HepG2 (cell line): ENCODE measurements around the gene FBXL13. TPM values are rescaled to one million over a fixed set of nuclear protein-coding genes. Genes with fewer than 3 reads are reported as not detected.
A peak's percentile ranks its signal among the peaks of the same experiment; 100 is the strongest.

ENCODE experiments used
- IRF2 ChIP-seq: IDR thresholded peaks from 2 replicates; pipeline ENCODE4 v1.6.1; 2018; ENCODE audit warnings: missing genetic modification reagents, missing compliant biosample characterization
- MBNL3 ChIP-seq: fragments of 250-450 bp; sonication (Bioruptor Pico); conservative IDR thresholded peaks from 2 replicates; pipeline ENCODE4 v1.8.0; 2022; ENCODE audit warnings: mild to moderate bottlenecking, inconsistent platforms
- NFE2 ChIP-seq: sonication (generic); formaldehyde crosslinking; IDR thresholded peaks from 2 replicates; pipeline ENCODE4 v1.4.0; 2020; ENCODE audit warnings: missing genetic modification reagents
- RERE ChIP-seq: IDR thresholded peaks from 2 replicates; pipeline ENCODE4 v1.6.1; 2016; ENCODE audit warnings: low read depth, missing genetic modification reagents, missing compliant biosample characterization
- RFXANK ChIP-seq: IDR thresholded peaks from 2 replicates; pipeline ENCODE4 v1.6.1; 2016
- SETDB1 ChIP-seq: sonication (generic); formaldehyde crosslinking; IDR thresholded peaks from 2 replicates; pipeline ENCODE4 v1.5.1; 2020; ENCODE audit warnings: missing genetic modification reagents, mild to moderate bottlenecking, borderline replicate concordance
- SIN3A ChIP-seq: IDR thresholded peaks from 2 replicates; pipeline ENCODE4 v1.6.1; 2011; ENCODE audit warnings: low read depth, mild to moderate bottlenecking, control low read depth, low read length, borderline replicate concordance
- SMARCE1 ChIP-seq: fragments of 450-650 bp; IDR thresholded peaks from 2 replicates; pipeline ENCODE4 v1.6.1; 2017; ENCODE audit warnings: borderline replicate concordance
- TIGD3 ChIP-seq: sonication (generic); formaldehyde crosslinking; IDR thresholded peaks from 2 replicates; pipeline ENCODE4 v1.5.1; 2020; ENCODE audit warnings: mild to moderate bottlenecking, missing genetic modification reagents, borderline replicate concordance
- USF2 ChIP-seq, 2 experiments: sonication (generic) in 1 of 2; formaldehyde crosslinking in 1 of 2; IDR thresholded peaks; 2 replicates each; pipeline versions ENCODE4 v1.5.1 to v1.6.1; 2011 to 2020; ENCODE audit warnings: borderline replicate concordance in 1 of 2, low read depth in 1 of 2, low read length in 1 of 2, mild to moderate bottlenecking in 1 of 2, missing genetic modification reagents in 1 of 2, moderate library complexity in 1 of 2
- ZFP62 ChIP-seq: sonication (generic); formaldehyde crosslinking; IDR thresholded peaks from 2 replicates; pipeline ENCODE4 v1.4.0; 2020; ENCODE audit warnings: missing genetic modification reagents
- ZNF235 ChIP-seq: sonication (generic); formaldehyde crosslinking; IDR thresholded peaks from 2 replicates; pipeline ENCODE4 v1.8.1; 2023; ENCODE audit warnings: mild to moderate bottlenecking, missing genetic modification reagents, borderline replicate concordance
- ZNF362 ChIP-seq: sonication (generic); formaldehyde crosslinking; IDR thresholded peaks from 2 replicates; pipeline ENCODE4 v1.4.0; 2020; ENCODE audit warnings: missing genetic modification reagents, mild to moderate bottlenecking, borderline replicate concordance
- ZNF710 ChIP-seq: sonication (generic); formaldehyde crosslinking; IDR thresholded peaks from 2 replicates; pipeline ENCODE4 v1.5.0; 2020; ENCODE audit warnings: mild to moderate bottlenecking, missing genetic modification reagents, borderline replicate concordance
- ZNF761 ChIP-seq: sonication (generic); formaldehyde crosslinking; conservative IDR thresholded peaks from 2 replicates; pipeline ENCODE4 v1.4.0; 2020; ENCODE audit warnings: mild to moderate bottlenecking, missing genetic modification reagents
- ZSCAN31 ChIP-seq: sonication (generic); formaldehyde crosslinking; IDR thresholded peaks from 2 replicates; pipeline ENCODE4 v1.5.0; 2020; ENCODE audit warnings: low read depth, mild to moderate bottlenecking, missing genetic modification reagents
- polyA plus RNA-seq, 8 experiments: library from polyadenylated mRNA; depleted of rRNA in 3 of 8; stranded (reverse) in 7 of 8; unstranded in 1 of 8; fragments of >200 nt; fragmentation: Illumina TruSeq in 4 of 8; extraction: Trizol in 4 of 8; gene quantifications; 2 replicates each; pipeline versions ENCODE4 v1.2.1 to v1.2.3, GENCODE V29; 2011 to 2016; ENCODE audit warnings: low read depth in 4 of 8, missing spikeins in 1 of 8, mixed read lengths in 1 of 8; ENCODE audit not compliant: insufficient read depth in 1 of 8
- total RNA-seq, 5 experiments: library from RNA; depleted of rRNA; stranded (reverse); fragments of >200 nt; fragmentation: Illumina TruSeq; extraction: Trizol; gene quantifications; 2 replicates each; pipeline ENCODE4 v1.2.3, GENCODE V29; 2016; ENCODE audit warnings: low read depth in 1 of 5

FBXL13 gene
- total and polyA plus RNA-seq, 2 of the 13 experiments (the other 11 are each of a cell fraction or from before 2014, with no cell fraction given) = 0.24 to 0.77 TPM

- no peak for TF ChIP-seq ZNF362
- TF ChIP-seq RERE (CRISPR knock-in tag) = no peak; the same call in 1 of the 2 replicates
- no peak for TF ChIP-seq TIGD3 (CRISPR knock-in tag)
- no peak for TF ChIP-seq IRF2 (CRISPR knock-in tag)
- no peak for TF ChIP-seq ZNF761
- TF ChIP-seq RFXANK (CRISPR knock-in tag) = no peak
- TF ChIP-seq MBNL3 (CRISPR knock-in tag) = no peak
- TF ChIP-seq ZNF710 (CRISPR knock-in tag) = no peak
- TF ChIP-seq ZFP62 (CRISPR knock-in tag) = no peak
- TF ChIP-seq USF2 (IDR thresholded peaks at IDR 0.05; ENCODE audit: low read depth, low read length) = no peak
- TF ChIP-seq USF2 (CRISPR knock-in tag; IDR thresholded peaks at IDR 0.05; ENCODE audit: borderline replicate concordance) = no peak; the same call in 1 of the 2 replicates
- no peak for TF ChIP-seq SMARCE1
- TF ChIP-seq SIN3A = peak; percentile 94
- peak; percentile 75; the same call in 1 of the 2 replicates for TF ChIP-seq ZSCAN31
- no peak for TF ChIP-seq ZNF235
- TF ChIP-seq SETDB1 (CRISPR knock-in tag) = no peak
- no peak for TF ChIP-seq NFE2 (CRISPR knock-in tag)
Observed at GRCh38 chr7:103074519-103075336, at the start of gene FBXL13, which contains the start of gene ARMC10 (continued).
